ENCODE results near the gene ITGB5. TPM values are rescaled to one million over a fixed set of nuclear protein-coding genes. Genes with fewer than 3 reads are reported as not detected.

The ITGB5 gene
- polyA plus RNA-seq, 2 of the 4 experiments (the other 2 are of a cell fraction) = 201 to 260 TPM

DNA sequence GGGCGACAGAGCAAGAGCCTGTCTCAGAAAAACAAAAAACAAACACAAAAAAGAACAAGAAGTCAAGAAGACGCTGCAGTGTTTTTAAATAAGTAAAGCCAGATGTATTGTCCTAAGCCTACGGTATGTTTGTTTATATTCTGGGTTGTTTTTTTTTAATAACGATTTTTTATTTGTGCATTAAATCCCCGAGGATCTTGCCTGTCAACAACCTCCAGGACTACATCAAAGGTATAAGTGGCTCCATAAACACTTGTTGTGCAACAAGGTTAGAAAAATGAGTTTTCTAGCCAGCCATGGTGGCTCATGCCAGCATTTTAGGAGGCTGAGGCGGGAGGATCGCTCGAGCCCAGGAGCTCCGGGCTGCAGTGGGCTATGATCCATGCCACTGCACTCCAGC lies 26.1 kb downstream of the ITGB5 start:
- no peak overlapping the region for H3K4me3 ChIP-seq
- WGBS (ENCODE audit: missing lambda C conversion rate) = 52% methylated on average over 9 of the region's 9 CpGs
- TF ChIP-seq, protein P1, sequence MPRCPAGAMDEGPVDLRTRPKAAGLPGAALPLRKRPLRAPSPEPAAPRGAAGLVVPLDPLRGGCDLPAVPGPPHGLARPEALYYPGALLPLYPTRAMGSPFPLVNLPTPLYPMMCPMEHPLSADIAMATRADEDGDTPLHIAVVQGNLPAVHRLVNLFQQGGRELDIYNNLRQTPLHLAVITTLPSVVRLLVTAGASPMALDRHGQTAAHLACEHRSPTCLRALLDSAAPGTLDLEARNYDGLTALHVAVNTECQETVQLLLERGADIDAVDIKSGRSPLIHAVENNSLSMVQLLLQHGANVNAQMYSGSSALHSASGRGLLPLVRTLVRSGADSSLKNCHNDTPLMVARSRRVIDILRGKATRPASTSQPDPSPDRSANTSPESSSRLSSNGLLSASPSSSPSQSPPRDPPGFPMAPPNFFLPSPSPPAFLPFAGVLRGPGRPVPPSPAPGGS (IDR thresholded peaks at IDR 0.05) = 0 out of 3 replicates have a peak, but pooled peaks have one; percentile 11
- TF ChIP-seq FOXS1 (CRISPR knock-in tag; IDR thresholded peaks at IDR 0.05) (no peak), HOXB13 (CRISPR knock-in tag; IDR thresholded peaks at IDR 0.05; ENCODE audit: low read depth) (no peak), ZFP36 (IDR thresholded peaks at IDR 0.05; ENCODE audit: borderline replicate concordance, partially characterized antibody) (no peak), CEBPB (IDR thresholded peaks at IDR 0.05) (peak; percentile 21 to 72; a peak in 2 of 4 replicates), RAD21 (conservative IDR thresholded peaks at IDR 0.05 in 1 of 2, IDR thresholded peaks at IDR 0.05 in 1 of 2) (0 out of 5 replicates have a peak, but pooled peaks of 1 of the 2 experiments have one; percentile 2)
- DNase-seq (ENCODE audit: low read depth in 1 of 2, low spot score in 1 of 2) (peak in 1 of 2 experiments; percentile 56), ATAC-seq (no peak), FAIRE-seq (no peak)
- peak overlapping the region; percentile 61 for H3K4me2 ChIP-seq
- H3K9me3 ChIP-seq = peaks cover 15% of the 10 kb centered on the region; the same call in 2 of the 3 replicates
- POLR2A ChIA-PET = interaction anchor here (2.2 kb wide), 1 partner anchor 16 kb away, joined by 8 read pairs; no protein-coding TSS in a partner anchor
- CTCF ChIA-PET = interaction anchor here (1.2 to 3.7 kb wide), 2 partner anchors 15 to 40 kb away, joined by 4 to 17 read pairs; no protein-coding TSS in a partner anchor
- peaks cover 65% of the 10 kb centered on the region for H3K4me1 ChIP-seq
- H3K27ac ChIP-seq = peak overlapping the region; percentile 83 to 90

DNA sequence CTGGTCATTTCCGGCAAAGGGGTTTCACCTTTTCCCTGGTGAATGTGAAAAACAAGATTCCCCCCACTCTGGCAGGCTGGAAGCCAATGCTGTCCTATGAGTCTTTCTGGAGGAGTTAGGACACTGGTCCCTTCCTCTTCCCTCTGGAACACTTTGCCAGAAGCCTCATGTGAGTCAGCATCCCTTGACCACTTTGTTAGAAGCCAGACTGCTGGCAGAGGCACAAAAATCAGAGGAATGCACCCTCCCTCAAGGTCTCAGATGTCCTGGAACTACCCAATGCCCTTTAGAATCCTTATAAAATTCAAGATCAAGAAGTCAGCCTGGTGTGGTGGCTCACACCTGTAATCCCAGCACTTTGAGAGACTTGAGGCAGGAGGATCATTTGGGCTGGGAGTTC lies 26.6 kb downstream of the ITGB5 start:
- TF ChIP-seq HOXB13 (CRISPR knock-in tag; IDR thresholded peaks at IDR 0.05; ENCODE audit: low read depth) = 0 out of 2 replicates have a peak, but pooled peaks have one; percentile 26
- no peak for TF ChIP-seq BHLHE40 (IDR thresholded peaks at IDR 0.05; ENCODE audit: low read depth, low read length)
- TF ChIP-seq RCOR1 (IDR thresholded peaks at IDR 0.05; ENCODE audit: low read depth, low read length) = no peak
- TF ChIP-seq, protein P1 (IDR thresholded peaks at IDR 0.05) = 0 out of 3 replicates have a peak, but pooled peaks have one; percentile 29
- TF ChIP-seq FOSL2 (IDR thresholded peaks at IDR 0.05) = peak; percentile 74
- TF ChIP-seq FOSL2 (CRISPR knock-in tag; IDR thresholded peaks at IDR 0.05) = peak; percentile 81
- peak; percentile 82 for TF ChIP-seq MAFK (IDR thresholded peaks at IDR 0.05; ENCODE audit: partially characterized antibody)
- TF ChIP-seq, protein P2, sequence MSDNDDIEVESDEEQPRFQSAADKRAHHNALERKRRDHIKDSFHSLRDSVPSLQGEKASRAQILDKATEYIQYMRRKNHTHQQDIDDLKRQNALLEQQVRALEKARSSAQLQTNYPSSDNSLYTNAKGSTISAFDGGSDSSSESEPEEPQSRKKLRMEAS (IDR thresholded peaks at IDR 0.05) = peak; percentile 70
- TF ChIP-seq, protein P3, sequence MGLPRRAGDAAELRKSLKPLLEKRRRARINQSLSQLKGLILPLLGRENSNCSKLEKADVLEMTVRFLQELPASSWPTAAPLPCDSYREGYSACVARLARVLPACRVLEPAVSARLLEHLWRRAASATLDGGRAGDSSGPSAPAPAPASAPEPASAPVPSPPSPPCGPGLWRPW (IDR thresholded peaks at IDR 0.05) = no peak
- TF ChIP-seq SMC3 (IDR thresholded peaks at IDR 0.05) = 0 out of 3 replicates have a peak, but pooled peaks have one; percentile 17
- TF ChIP-seq, protein P4, sequence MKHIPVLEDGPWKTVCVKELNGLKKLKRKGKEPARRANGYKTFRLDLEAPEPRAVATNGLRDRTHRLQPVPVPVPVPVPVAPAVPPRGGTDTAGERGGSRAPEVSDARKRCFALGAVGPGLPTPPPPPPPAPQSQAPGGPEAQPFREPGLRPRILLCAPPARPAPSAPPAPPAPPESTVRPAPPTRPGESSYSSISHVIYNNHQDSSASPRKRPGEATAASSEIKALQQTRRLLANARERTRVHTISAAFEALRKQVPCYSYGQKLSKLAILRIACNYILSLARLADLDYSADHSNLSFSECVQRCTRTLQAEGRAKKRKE (CRISPR knock-in tag; IDR thresholded peaks at IDR 0.05; ENCODE audit: low read depth) = 0 out of 2 replicates have a peak, but pooled peaks have one; percentile 58
- no peak; the same call in 1 of the 2 replicates for TF ChIP-seq EHF (CRISPR knock-in tag; IDR thresholded peaks at IDR 0.05)
- peak; percentile 71 to 78; a peak in 4 of 5 replicates for TF ChIP-seq JUN (IDR thresholded peaks at IDR 0.05)
- TF ChIP-seq GATA3 (IDR thresholded peaks at IDR 0.05; ENCODE audit: borderline replicate concordance) = peak; percentile 86
- peak; percentile 77 for TF ChIP-seq JUNB (IDR thresholded peaks at IDR 0.05)
- peak in 1 of 2 experiments; percentile 48; a peak in 1 of 5 replicates for TF ChIP-seq RAD21 (conservative IDR thresholded peaks at IDR 0.05 in 1 of 2, IDR thresholded peaks at IDR 0.05 in 1 of 2)
- TF ChIP-seq FOXS1 (CRISPR knock-in tag; IDR thresholded peaks at IDR 0.05) = no peak; the same call in 1 of the 2 replicates
- TF ChIP-seq TFCP2L1 (CRISPR knock-in tag; IDR thresholded peaks at IDR 0.05) = 0 out of 2 replicates have a peak, but pooled peaks have one; percentile 31
- peak; percentile 76 to 90; a peak in 4 of 5 replicates for TF ChIP-seq EP300 (IDR thresholded peaks at IDR 0.05)
- POLR2A ChIA-PET = no interaction called here
- ATAC-seq (peak; percentile 90 to 91), DNase-seq (ENCODE audit: low read depth in 1 of 2, low spot score in 1 of 2) (peak; percentile 70 to 94), FAIRE-seq (peak; percentile 65)
- Histone ChIP-seq H3K4me1 (peaks cover 65% of the 10 kb centered on the region), H3K4me3 (no peak overlapping the region), H3K9me3 (peaks cover 15% of the 10 kb centered on the region; the same call in 2 of the 3 replicates), H3K27ac (peak overlapping the region; percentile 83 to 90), H3K4me2 (peak overlapping the region; percentile 61)
- 9% methylated on average over 1 of the region's 1 CpG for WGBS (ENCODE audit: missing lambda C conversion rate)
- CTCF ChIA-PET = interaction anchor here (1.6 kb wide), 1 partner anchor 74 kb away, joined by 3 read pairs; no protein-coding TSS in a partner anchor
